AG04449 (cell line): ENCODE measurements around the gene CEP85L.

Experiments
- CTCF ChIA-PET: fragments of 350-600 bp; formaldehyde crosslinking; extraction: SDS; loops from one replicate; lab custom pipeline; 2021; ENCODE audit warnings: antibody characterized with exemption; lab: Yijun Ruan, JAX
- POLR2A ChIA-PET: fragments of 400-600, 350-600 bp; formaldehyde crosslinking; extraction: SDS; loops from one replicate; lab custom pipeline; 2020; ENCODE audit warnings: antibody characterized with exemption, inconsistent platforms; lab: Yijun Ruan, JAX
- DNase-seq: peaks from one replicate; pipeline ENCODE4 v3.0.0-alpha.2; 2010; ENCODE audit warnings: low read depth, low spot score
- H3K4me3 ChIP-seq: 2 replicates; pipeline ENCODE4 v1.5.1; 2011; ENCODE audit warnings: low read depth, mild to moderate bottlenecking, control low read depth, low read length
- TF ChIP-seq, protein P1 (sequence below): IDR thresholded peaks from one replicate; pipeline ENCODE4 v1.5.1; 2011; ENCODE audit warnings: mild to moderate bottlenecking, moderate library complexity, low read length, control low read depth, inconsistent platforms; ENCODE audit not compliant: insufficient read depth; ENCODE audit errors: missing control alignments

The CEP85L gene

GRCh38 chr6:118528129-118528528 is 123.3 kb downstream of the CEP85L start:
- CTCF ChIA-PET: no interaction called here
- no peak for DNase-seq
- H3K4me3 ChIP-seq: no peak overlapping the region
- POLR2A ChIA-PET: no interaction called here
- TF ChIP-seq, protein P1, sequence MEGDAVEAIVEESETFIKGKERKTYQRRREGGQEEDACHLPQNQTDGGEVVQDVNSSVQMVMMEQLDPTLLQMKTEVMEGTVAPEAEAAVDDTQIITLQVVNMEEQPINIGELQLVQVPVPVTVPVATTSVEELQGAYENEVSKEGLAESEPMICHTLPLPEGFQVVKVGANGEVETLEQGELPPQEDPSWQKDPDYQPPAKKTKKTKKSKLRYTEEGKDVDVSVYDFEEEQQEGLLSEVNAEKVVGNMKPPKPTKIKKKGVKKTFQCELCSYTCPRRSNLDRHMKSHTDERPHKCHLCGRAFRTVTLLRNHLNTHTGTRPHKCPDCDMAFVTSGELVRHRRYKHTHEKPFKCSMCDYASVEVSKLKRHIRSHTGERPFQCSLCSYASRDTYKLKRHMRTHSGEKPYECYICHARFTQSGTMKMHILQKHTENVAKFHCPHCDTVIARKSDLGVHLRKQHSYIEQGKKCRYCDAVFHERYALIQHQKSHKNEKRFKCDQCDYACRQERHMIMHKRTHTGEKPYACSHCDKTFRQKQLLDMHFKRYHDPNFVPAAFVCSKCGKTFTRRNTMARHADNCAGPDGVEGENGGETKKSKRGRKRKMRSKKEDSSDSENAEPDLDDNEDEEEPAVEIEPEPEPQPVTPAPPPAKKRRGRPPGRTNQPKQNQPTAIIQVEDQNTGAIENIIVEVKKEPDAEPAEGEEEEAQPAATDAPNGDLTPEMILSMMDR: no peak

DNA sequence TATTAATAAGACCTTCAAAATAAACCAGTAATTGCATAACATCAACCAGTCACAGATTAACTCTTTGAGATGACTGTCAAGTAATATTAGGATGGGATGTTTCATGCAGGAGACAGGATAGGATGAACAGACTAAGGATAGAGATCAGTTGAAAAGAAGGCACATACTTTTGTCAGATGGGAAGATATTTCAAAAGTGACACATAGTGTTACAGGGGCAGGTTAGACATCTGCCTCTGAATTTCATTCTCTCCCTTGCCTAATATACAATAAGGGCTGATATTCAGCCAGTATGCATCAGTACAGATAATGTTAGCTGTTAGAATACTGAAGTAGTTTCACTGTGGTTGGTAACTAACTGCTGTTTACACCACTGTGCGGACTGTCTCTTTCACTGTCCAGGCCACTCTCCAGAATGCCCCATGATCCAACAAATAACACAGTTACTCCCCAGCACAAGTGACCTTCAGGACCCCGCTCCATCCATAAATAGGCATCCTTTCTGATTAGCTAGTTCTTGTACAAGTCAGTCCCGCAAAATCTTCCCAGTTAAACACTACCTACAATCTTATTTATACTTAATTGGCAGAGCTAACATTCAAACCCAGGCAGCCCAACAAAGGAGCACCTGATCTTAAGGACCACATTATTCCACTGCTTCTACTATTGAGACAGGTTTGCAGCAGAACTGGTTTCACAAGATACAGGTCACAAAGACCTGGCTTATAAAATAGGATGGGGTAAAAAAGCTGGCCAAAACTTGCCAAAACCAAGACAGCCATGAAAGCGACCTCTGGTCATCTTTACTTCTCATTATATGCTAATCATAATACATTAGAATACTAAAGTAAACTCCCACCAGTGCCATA is 125.2 kb downstream of the CEP85L start:
- POLR2A ChIA-PET: no interaction called here
- DNase-seq: no peak
- no peak overlapping the region for H3K4me3 ChIP-seq
- CTCF ChIA-PET: interaction anchor here (1.4 kb wide), 1 partner anchor 241 kb away, joined by 4 read pairs; no protein-coding TSS in a partner anchor
- TF ChIP-seq, protein P1: no peak

GRCh38 chr6:118524686-118525085 is 126.7 kb downstream of the CEP85L start:
- POLR2A ChIA-PET: no interaction called here
- DNase-seq: no peak
- TF ChIP-seq, protein P1: no peak
- CTCF ChIA-PET: no interaction called here
- H3K4me3 ChIP-seq: no peak overlapping the region

DNA sequence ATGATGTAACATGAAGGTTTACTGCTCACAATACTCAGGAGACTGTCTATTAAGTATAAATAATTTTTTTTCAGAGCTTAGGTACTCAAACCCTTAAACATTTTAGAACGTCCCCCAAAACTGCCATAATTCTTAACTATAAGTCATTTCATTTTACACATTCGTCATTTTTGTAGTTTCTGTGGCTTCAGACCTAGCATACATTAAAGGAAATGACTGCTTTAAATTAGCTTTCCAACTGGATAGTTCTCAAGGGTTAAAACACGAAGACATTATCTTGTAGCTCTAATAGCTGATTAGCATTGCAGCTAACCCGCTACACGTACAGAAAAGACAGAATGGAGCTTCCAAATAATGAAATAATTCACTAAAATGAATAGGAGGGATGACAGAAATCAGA is 128.2 kb downstream of the CEP85L start:
- H3K4me3 ChIP-seq: no peak overlapping the region
- POLR2A ChIA-PET: no interaction called here
- no peak for DNase-seq
- CTCF ChIA-PET: no interaction called here
- TF ChIP-seq, protein P1: no peak

- no peak for DNase-seq
- TF ChIP-seq, protein P1: no peak
- no peak overlapping the region for H3K4me3 ChIP-seq
- ChIA-PET POLR2A (no interaction called here), CTCF (interaction anchor here (0.9 to 1.3 kb wide), 4 partner anchors 8 to 238 kb away, joined by 3 to 5 read pairs (median 3); partner anchors contain the start of gene PLN)
These were observed 129.0 kb downstream of the CEP85L start for GRCh38 chr6:118522422-118522821.

- TF ChIP-seq, protein P1: no peak
- no peak for DNase-seq
- CTCF ChIA-PET: no interaction called here
- POLR2A ChIA-PET: no interaction called here
- H3K4me3 ChIP-seq: no peak overlapping the region
These were observed 136.7 kb downstream of the CEP85L start for GRCh38 chr6:118514689-118515088.
